H1 (cell line): ENCODE data around the gene NYAP2. TPM values are rescaled to one million over a fixed set of nuclear protein-coding genes. Genes with fewer than 3 reads are reported as not detected.
A peak's percentile ranks its signal among the peaks of the same experiment; 100 is the strongest.

Source experiments
- CTCF ChIA-PET: fragments of 300-600 bp; sonication (Branson Sonifier 250); formaldehyde crosslinking; loops from one replicate; lab custom pipeline; 2021; ENCODE audit not compliant: partially characterized antibody; lab: Charles Lee
- POLR2A ChIA-PET: fragments of 300-600 bp; sonication (Branson Sonifier 250); formaldehyde crosslinking; loops from one replicate; lab custom pipeline; 2021; ENCODE audit warnings: inconsistent platforms; ENCODE audit not compliant: partially characterized antibody; lab: Charles Lee
- DNase-seq, 2 experiments: peaks; one replicate each; pipeline versions ENCODE4 v3.0.0 to v3.0.0-alpha.2; 2010 to 2022; ENCODE audit warnings: low spot score in 2 of 2, low read depth in 1 of 2, mixed read lengths in 1 of 2
- FAIRE-seq: peaks from 2 replicates; lab custom pipeline; 2011; peaks lifted over from hg19 to GRCh38; lab: Jason Lieb, UNC
- H2AFZ ChIP-seq: 2 replicates; pipeline ENCODE4 v1.8.1; 2012; ENCODE audit warnings: low read length, inconsistent platforms
- H2AK5ac ChIP-seq: 2 replicates; pipeline ENCODE4 v1.6.1; 2013; ENCODE audit warnings: low read depth, low read length
- H2BK120ac ChIP-seq: replicated peaks from 2 replicates; pipeline ENCODE3; 2013; ENCODE audit warnings: low read depth, low read length, inconsistent platforms
- H2BK12ac ChIP-seq: 2 replicates; pipeline ENCODE4 v1.6.1; 2013; ENCODE audit warnings: low read depth, low read length
- H2BK15ac ChIP-seq: 2 replicates; pipeline ENCODE4 v1.6.1; 2013; ENCODE audit warnings: low read length
- H2BK20ac ChIP-seq: 2 replicates; pipeline ENCODE4 v1.6.1; 2013; ENCODE audit warnings: low read length
- H2BK5ac ChIP-seq: 2 replicates; pipeline ENCODE4 v1.6.1; 2013; ENCODE audit warnings: low read depth, low read length
- H3K14ac ChIP-seq: 2 replicates; pipeline ENCODE4 v1.6.1; 2013; ENCODE audit warnings: inconsistent platforms; ENCODE audit not compliant: insufficient read length
- H3K18ac ChIP-seq: 2 replicates; pipeline ENCODE4 v1.6.1; 2013; ENCODE audit warnings: low read length; ENCODE audit errors: extremely low read depth
- H3K23ac ChIP-seq: 2 replicates; pipeline ENCODE4 v1.6.1; 2013; ENCODE audit warnings: inconsistent platforms; ENCODE audit not compliant: insufficient read length
- H3K23me2 ChIP-seq: 2 replicates; pipeline ENCODE4 v1.6.1; 2013; ENCODE audit warnings: low read depth, low read length
- H3K27ac ChIP-seq: 2 replicates; pipeline ENCODE4 v1.6.1; 2011; ENCODE audit warnings: low read depth, low read length, inconsistent platforms
- H3K27me3 ChIP-seq, 4 experiments: replicated peaks in 1 of 4; 1 replicate in 1 of 4; 2 replicates in 3 of 4; pipeline versions ENCODE4 v1.6.1 to v1.8.1; 2011 to 2013; ENCODE audit warnings: low read length in 3 of 4, mild to moderate bottlenecking in 3 of 4, inconsistent platforms in 2 of 4, mixed read lengths in 2 of 4, moderate library complexity in 1 of 4; ENCODE audit not compliant: control insufficient read depth in 3 of 4, insufficient read depth in 3 of 4; ENCODE audit errors: extremely low read depth in 1 of 4
- H3K36me3 ChIP-seq, 4 experiments: 2 replicates each; pipeline versions ENCODE4 v1.6.1 to v1.8.1; 2011 to 2013; ENCODE audit warnings: mild to moderate bottlenecking in 4 of 4, low read length in 3 of 4, moderate library complexity in 2 of 4, control low read depth in 1 of 4, inconsistent platforms in 1 of 4; ENCODE audit not compliant: insufficient read depth in 4 of 4, control insufficient read depth in 2 of 4
- H3K4ac ChIP-seq: replicated peaks from 2 replicates; pipeline ENCODE3; 2013; ENCODE audit warnings: low read length, low read depth, mixed read lengths, inconsistent platforms; ENCODE audit not compliant: insufficient read length
- H3K4me1 ChIP-seq, 4 experiments: replicated peaks in 1 of 4; 1 replicate in 1 of 4; 2 replicates in 3 of 4; pipeline versions ENCODE4 v1.6.1 to v1.8.1; 2011 to 2013; ENCODE audit warnings: low read length in 3 of 4, inconsistent platforms in 2 of 4, mixed read lengths in 1 of 4; ENCODE audit not compliant: insufficient read depth in 4 of 4, control insufficient read depth in 3 of 4
- H3K4me2 ChIP-seq, 2 experiments: 2 replicates each; pipeline versions ENCODE4 v1.6.1 to v1.8.1; 2011 to 2013; ENCODE audit warnings: low read depth in 2 of 2, low read length in 2 of 2, control low read depth in 1 of 2, inconsistent platforms in 1 of 2, mild to moderate bottlenecking in 1 of 2; ENCODE audit not compliant: insufficient read depth in 1 of 2
- H3K4me3 ChIP-seq, 4 experiments: fragments of 200-600, 300-600 bp in 1 of 4; sonication (generic), shearing (Covaris generic), sonication (Bioruptor Twin) in 1 of 4; 2 replicates each; pipeline versions ENCODE4 v1.5.1 to v1.8.1; 2011 to 2016; ENCODE audit warnings: low read length in 4 of 4, low read depth in 3 of 4, control low read depth in 2 of 4, inconsistent platforms in 2 of 4, mild to moderate bottlenecking in 2 of 4, mixed read lengths in 1 of 4, moderate library complexity in 1 of 4; ENCODE audit not compliant: insufficient read depth in 2 of 4; ENCODE audit errors: extremely low read depth in 1 of 4
- H3K56ac ChIP-seq: replicated peaks from 2 replicates; pipeline ENCODE3; 2013; ENCODE audit warnings: low read depth, mild to moderate bottlenecking, mixed read lengths, low read length, inconsistent platforms; ENCODE audit not compliant: insufficient read length
- H3K79me1 ChIP-seq: 2 replicates; pipeline ENCODE4 v1.6.1; 2013; ENCODE audit warnings: low read depth, low read length, control low read depth
- H3K79me2 ChIP-seq, 2 experiments: 2 replicates each; pipeline versions ENCODE4 v1.6.1 to v1.8.1; 2012 to 2013; ENCODE audit warnings: low read length in 2 of 2, mild to moderate bottlenecking in 2 of 2, inconsistent platforms in 1 of 2; ENCODE audit not compliant: insufficient read depth in 2 of 2, control insufficient read depth in 1 of 2
- H3K9ac ChIP-seq, 4 experiments: replicated peaks in 1 of 4; 1 replicate in 1 of 4; 2 replicates in 3 of 4; pipeline versions ENCODE4 v1.6.1 to v1.8.1; 2011 to 2013; ENCODE audit warnings: low read depth in 3 of 4, low read length in 3 of 4, control low read depth in 2 of 4, mild to moderate bottlenecking in 2 of 4, moderate library complexity in 2 of 4, inconsistent platforms in 1 of 4; ENCODE audit errors: extremely low read depth in 1 of 4
- H3K9me3 ChIP-seq, 2 experiments: 2 replicates each; pipeline versions ENCODE4 v1.6.1 to v1.8.1; 2012 to 2013; ENCODE audit warnings: mild to moderate bottlenecking in 2 of 2, moderate library complexity in 2 of 2, control low read depth in 1 of 2, inconsistent platforms in 1 of 2, low read depth in 1 of 2, low read length in 1 of 2, mixed read lengths in 1 of 2; ENCODE audit not compliant: insufficient read depth in 2 of 2
- H4K20me1 ChIP-seq, 2 experiments: replicated peaks in 1 of 2; 2 replicates each; pipeline versions ENCODE3 to v1.8.1; 2011 to 2013; ENCODE audit warnings: inconsistent platforms in 2 of 2, low read length in 2 of 2, mild to moderate bottlenecking in 1 of 2; ENCODE audit not compliant: insufficient read depth in 2 of 2, control insufficient read depth in 1 of 2
- H4K5ac ChIP-seq: 2 replicates; pipeline ENCODE4 v1.6.1; 2013; ENCODE audit warnings: low read length, low read depth, mixed read lengths, inconsistent platforms; ENCODE audit not compliant: insufficient read length
- H4K8ac ChIP-seq: 2 replicates; pipeline ENCODE4 v1.8.0; 2013; ENCODE audit warnings: mild to moderate bottlenecking, moderate library complexity, low read length, inconsistent platforms; ENCODE audit not compliant: insufficient read depth; ENCODE audit errors: extremely low read depth
- H4K91ac ChIP-seq: replicated peaks from 2 replicates; pipeline ENCODE3; 2013; ENCODE audit warnings: low read length, mixed read lengths, inconsistent platforms; ENCODE audit not compliant: insufficient read length
- EGR1 ChIP-seq: IDR thresholded peaks from 2 replicates; pipeline ENCODE4 v1.6.1; 2011; ENCODE audit warnings: low read depth, low read length, borderline replicate concordance
- EP300 ChIP-seq, 2 experiments: IDR thresholded peaks; 1 replicate in 1 of 2; 2 replicates in 1 of 2; pipeline ENCODE4 v1.6.1; 2011 to 2012; ENCODE audit warnings: low read depth in 2 of 2, low read length in 2 of 2, mild to moderate bottlenecking in 2 of 2, borderline replicate concordance in 1 of 2, inconsistent platforms in 1 of 2, moderate library complexity in 1 of 2
- FOSL1 ChIP-seq: IDR thresholded peaks from 2 replicates; pipeline ENCODE4 v1.6.1; 2011; ENCODE audit warnings: mild to moderate bottlenecking, low read depth, low read length, moderate library complexity; ENCODE audit not compliant: insufficient read depth
- RFX5 ChIP-seq: IDR thresholded peaks from 2 replicates; pipeline ENCODE4 v1.6.1; 2011; ENCODE audit warnings: low read depth, low read length, improper control_type of control experiment, borderline replicate concordance
- SAP30 ChIP-seq: fragments of 300-600 bp; sonication (generic); IDR thresholded peaks from 2 replicates; pipeline ENCODE4 v1.7.1; 2012; ENCODE audit warnings: low read length, moderate library complexity, mild to moderate bottlenecking, inconsistent platforms; ENCODE audit not compliant: insufficient read depth, insufficient replicate concordance
- SIRT6 ChIP-seq: IDR thresholded peaks from one replicate; pipeline ENCODE4 v1.7.1; 2012; ENCODE audit warnings: low read length, inconsistent platforms
- SP4 ChIP-seq: IDR thresholded peaks from 2 replicates; pipeline ENCODE4 v1.6.1; 2012; ENCODE audit warnings: low read length, inconsistent platforms
- TAF7 ChIP-seq: optimal IDR thresholded peaks from 2 replicates; pipeline ENCODE3; 2011; ENCODE audit warnings: low read depth, mild to moderate bottlenecking, inconsistent platforms, low read length, moderate library complexity, borderline replicate concordance
- WGBS, 2 experiments: shearing (Covaris generic) in 1 of 2; methylation state at CpG; one replicate each; pipeline versions ENCODE4 v1.1.6 to v1.1.7; 2013 to 2015; ENCODE audit warnings: low lambda C conversion rate in 2 of 2, mixed read lengths in 2 of 2, inconsistent platforms in 1 of 2, low coverage in 1 of 2, missing lambda C conversion rate in 1 of 2; ENCODE audit not compliant: insufficient replicate concordance in 2 of 2, insufficient coverage in 1 of 2, insufficient read length in 1 of 2; ENCODE audit errors: extremely low coverage in 1 of 2, missing lambda C conversion rate in 1 of 2; 5-methylcytosine and 5-hydroxymethylcytosine counted together
- polyA plus RNA-seq, 7 experiments: library from polyadenylated mRNA; depleted of rRNA in 3 of 7; stranded (reverse) in 5 of 7; unstranded in 2 of 7; fragments of >200 nt in 5 of 7; fragments of 200-250 nt in 2 of 7; gene quantifications; 1 replicate in 5 of 7; 2 replicates in 1 of 7; 4 replicates in 1 of 7; pipeline versions ENCODE4 v1.2.1 to v1.2.3, GENCODE V29; 2011 to 2013; ENCODE audit warnings: missing spikeins in 2 of 7, mixed read lengths in 2 of 7
- total RNA-seq: library from RNA; stranded (reverse); fragmentation: NEBNext Ultra II Directional; extraction: Animal tissue kit (Norgen Biotek cat#: 25700); gene quantifications from 2 replicates; pipeline ENCODE4 v1.2.1, GENCODE V29; 2021
- TF ChIP-seq, protein P1 (sequence below): IDR thresholded peaks from 2 replicates; pipeline ENCODE4 v1.6.1; 2012; ENCODE audit warnings: inconsistent platforms

The NYAP2 gene
- total and polyA plus RNA-seq, 2 of the 8 experiments (the other 6 are each of a cell fraction or from before 2014, with no cell fraction given): not detected

DNA sequence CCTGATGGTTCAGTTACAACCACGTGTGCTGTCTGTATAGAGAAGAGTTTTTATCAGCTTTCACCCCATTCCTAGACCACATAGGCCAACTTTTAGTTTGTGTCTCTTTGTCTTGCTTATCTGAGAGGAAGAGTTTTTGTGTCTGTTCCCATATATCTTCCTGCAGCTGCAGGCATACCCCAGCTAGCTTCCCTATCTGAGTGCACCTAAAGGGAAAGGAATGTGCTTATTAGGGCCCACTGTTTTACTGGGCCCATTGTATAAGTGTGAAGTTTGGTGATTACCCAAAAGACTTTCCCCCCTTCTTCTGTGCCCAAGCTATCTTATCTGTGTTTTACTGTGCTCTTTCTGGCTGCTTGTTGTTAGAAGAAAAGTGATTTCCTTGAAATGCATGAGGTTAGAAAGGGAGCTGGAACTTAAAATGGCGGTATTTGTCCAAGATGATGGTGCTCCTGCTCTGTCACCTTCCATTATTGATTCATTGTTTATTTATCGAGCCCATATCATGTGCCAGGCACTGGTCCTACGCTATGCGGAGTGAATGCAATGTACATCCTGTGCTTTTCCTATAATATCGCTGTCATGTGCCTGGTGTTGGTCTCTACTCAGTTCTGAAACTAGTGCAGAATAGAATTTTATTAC is 57.2 kb downstream of the NYAP2 start:
- Histone ChIP-seq H3K4me2 (no peak overlapping the region), H4K91ac (peak overlapping the region; percentile 89), H3K79me2 (no peaks in the 10 kb centered on the region), H4K8ac (no peak overlapping the region), H3K79me1 (no peaks in the 10 kb centered on the region), H3K36me3 (no peaks in the 10 kb centered on the region), H3K23me2 (no peaks in the 10 kb centered on the region), H2BK5ac (no peak overlapping the region), H3K23ac (no peak overlapping the region), H3K56ac (no peak overlapping the region), H3K27ac (no peak overlapping the region), H3K27me3 (no peaks in the 10 kb centered on the region), H3K14ac (no peak overlapping the region), H2BK12ac (no peak overlapping the region), H2BK120ac (no peak overlapping the region), H3K18ac (no peak overlapping the region), H2AFZ (no peak overlapping the region), H2BK15ac (no peak overlapping the region), H4K5ac (no peak overlapping the region), H3K4me3 (no peak overlapping the region), H3K4ac (no peak overlapping the region), H2AK5ac (no peak overlapping the region), H2BK20ac (no peak overlapping the region), H3K9ac (no peak overlapping the region), H3K4me1 (peaks cover 0 to 6% (median 2%) of the 10 kb centered on the region in 4 experiments; a peak in 3 of 7 replicates), H4K20me1 (no peaks in the 10 kb centered on the region), H3K9me3 (no peaks in the 10 kb centered on the region)
- ChIA-PET POLR2A (no interaction called here), CTCF (interaction anchor here (0.6 kb wide), 1 partner anchor 203 kb away, joined by 5 read pairs; no protein-coding TSS in a partner anchor)
- FAIRE-seq (no peak), DNase-seq (no peak)
- 95% methylated on average over 6 of the region's 6 CpGs; no CpG with 5 or more reads in 1 of the 2 experiments for WGBS, 2 experiments
- no peak for TF ChIP-seq FOSL1
- TF ChIP-seq EP300 (IDR thresholded peaks at IDR 0.05; ENCODE audit: borderline replicate concordance in 1 of 2, low read depth in 2 of 2, low read length in 2 of 2): no peak
- TF ChIP-seq RFX5: no peak
- TF ChIP-seq SAP30: no peak
- TF ChIP-seq, protein P1, sequence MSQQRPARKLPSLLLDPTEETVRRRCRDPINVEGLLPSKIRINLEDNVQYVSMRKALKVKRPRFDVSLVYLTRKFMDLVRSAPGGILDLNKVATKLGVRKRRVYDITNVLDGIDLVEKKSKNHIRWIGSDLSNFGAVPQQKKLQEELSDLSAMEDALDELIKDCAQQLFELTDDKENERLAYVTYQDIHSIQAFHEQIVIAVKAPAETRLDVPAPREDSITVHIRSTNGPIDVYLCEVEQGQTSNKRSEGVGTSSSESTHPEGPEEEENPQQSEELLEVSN: no peak
- no peak for TF ChIP-seq SP4
- TF ChIP-seq EGR1: no peak
- TF ChIP-seq TAF7: no peak
- no peak for TF ChIP-seq SIRT6
